GM12891 (cell line): ENCODE data around the gene HK1.

Experiments
- PAX5 ChIP-seq: IDR thresholded peaks from 2 replicates; pipeline ENCODE4 v1.6.1; 2011; ENCODE audit warnings: low read length, moderate library complexity, mild to moderate bottlenecking; ENCODE audit not compliant: insufficient read depth, severe bottlenecking
- POLR2A ChIP-seq: IDR thresholded peaks from 2 replicates; pipeline ENCODE4 v1.6.1; 2011; ENCODE audit warnings: low read depth, low read length, control low read depth
- POLR2AphosphoS5 ChIP-seq: IDR thresholded peaks from 2 replicates; pipeline ENCODE4 v1.6.1; 2011; ENCODE audit warnings: low read depth, low read length, control low read depth
- POU2F2 ChIP-seq: IDR thresholded peaks from 2 replicates; pipeline ENCODE4 v1.6.1; 2011; ENCODE audit warnings: low read depth, mild to moderate bottlenecking, control low read depth, low read length, moderate library complexity
- SPI1 ChIP-seq: IDR thresholded peaks from 2 replicates; pipeline ENCODE4 v1.6.1; 2011; ENCODE audit warnings: low read depth, low read length, control low read depth
- TAF1 ChIP-seq: IDR thresholded peaks from 2 replicates; pipeline ENCODE4 v1.6.1; 2011; ENCODE audit warnings: low read depth, low read length, control low read depth

DNA sequence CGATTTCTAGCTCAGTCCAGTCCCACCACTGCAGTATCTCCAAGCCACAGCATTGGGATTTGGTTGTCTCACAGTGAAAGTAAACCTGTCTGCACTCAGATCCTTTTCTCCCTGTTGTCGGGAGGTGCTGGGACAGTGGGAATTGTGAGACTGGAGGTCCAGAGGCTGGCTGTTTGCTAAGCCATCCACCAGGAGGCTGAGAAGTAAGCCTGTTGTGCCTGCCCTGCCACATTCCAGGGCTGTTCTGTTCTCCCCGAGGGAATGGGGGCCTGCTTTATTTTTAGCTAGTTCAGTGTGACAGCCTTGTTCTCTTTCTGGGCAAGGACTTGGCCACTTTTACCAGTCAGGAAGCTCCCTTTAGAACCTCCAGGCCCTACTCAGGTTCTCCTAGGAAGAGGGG, 54.9 kb downstream of the HK1 start:
- TF ChIP-seq SPI1, result no peak
- no peak for TF ChIP-seq POLR2AphosphoS5
- TF ChIP-seq POLR2A, result no peak
- TF ChIP-seq PAX5, result no peak
- TF ChIP-seq TAF1, result no peak
- no peak for TF ChIP-seq POU2F2
